K562 (cell line): Measurements from ENCODE around the gene UCHL1. TPM values are rescaled to one million over a fixed set of nuclear protein-coding genes. Genes with fewer than 3 reads are reported as not detected.

Source experiments
- BRCA1 ChIP-seq, 2 experiments: fragments of 450-650 bp in 1 of 2; sonication (generic) in 1 of 2; formaldehyde crosslinking in 1 of 2; IDR thresholded peaks; 2 replicates each; pipeline versions ENCODE4 v1.5.0 to v1.6.1; 2017 to 2020; ENCODE audit warnings: mild to moderate bottlenecking in 1 of 2, missing genetic modification reagents in 1 of 2
- CEBPG ChIP-seq, 3 experiments: fragments of 200-800 bp in 1 of 3; sonication (Bioruptor generic) in 1 of 3; sonication (generic) in 1 of 3; formaldehyde crosslinking in 1 of 3; IDR thresholded peaks in 2 of 3; conservative IDR thresholded peaks in 1 of 3; 2 replicates each; pipeline versions ENCODE4 v1.6.1 to v1.8.0; 2016 to 2022; ENCODE audit warnings: missing compliant biosample characterization in 2 of 3, missing genetic modification characterization in 2 of 3, mild to moderate bottlenecking in 1 of 3, missing genetic modification reagents in 1 of 3
- FOXK2 ChIP-seq, 2 experiments: fragments of 450-650 bp; IDR thresholded peaks in 1 of 2; conservative IDR thresholded peaks in 1 of 2; 2 replicates each; pipeline ENCODE4 v1.6.1; 2016; ENCODE audit warnings: low read depth in 2 of 2, mild to moderate bottlenecking in 1 of 2
- GTF2E2 ChIP-seq: fragments of 200-800 bp; sonication (Bioruptor generic); IDR thresholded peaks from 2 replicates; pipeline ENCODE4 v1.6.1; 2016; ENCODE audit warnings: missing genetic modification characterization, missing compliant biosample characterization
- HNRNPLL ChIP-seq: fragments of 200-400 bp; formaldehyde crosslinking; IDR thresholded peaks from 2 replicates; pipeline ENCODE4 v1.6.1; 2017; ENCODE audit warnings: low read length, low read depth, mild to moderate bottlenecking; ENCODE audit not compliant: poor library complexity, severe bottlenecking
- HSF4 ChIP-seq: fragments of 250-450 bp; sonication (Bioruptor Pico); IDR thresholded peaks from 2 replicates; pipeline ENCODE4 v2.1.2; 2022; ENCODE audit warnings: mild to moderate bottlenecking, moderate library complexity, borderline replicate concordance
- LARP7 ChIP-seq: fragments of 450-650 bp; IDR thresholded peaks from 2 replicates; pipeline ENCODE4 v1.6.1; 2016
- NFIC ChIP-seq: fragments of 450-650 bp; IDR thresholded peaks from 2 replicates; pipeline ENCODE4 v1.6.1; 2017; ENCODE audit warnings: mild to moderate bottlenecking, inconsistent platforms
- NR2C2 ChIP-seq, 2 experiments: fragments of 200-800 bp in 1 of 2; sonication (Bioruptor generic) in 1 of 2; sonication (generic) in 1 of 2; formaldehyde crosslinking in 1 of 2; IDR thresholded peaks; 2 replicates each; pipeline versions ENCODE4 v1.6.1 to v1.8.0; 2016 to 2022; ENCODE audit warnings: mild to moderate bottlenecking in 1 of 2, missing compliant biosample characterization in 1 of 2, missing genetic modification characterization in 1 of 2, missing genetic modification reagents in 1 of 2
- RBFOX2 ChIP-seq: fragments of 200-400 bp; formaldehyde crosslinking; IDR thresholded peaks from 2 replicates; pipeline ENCODE4 v1.6.1; 2017; ENCODE audit warnings: low read depth, mild to moderate bottlenecking, low read length, moderate library complexity
- RBM15 ChIP-seq: fragments of 200-400 bp; formaldehyde crosslinking; IDR thresholded peaks from 2 replicates; pipeline ENCODE4 v1.6.1; 2018; ENCODE audit warnings: mild to moderate bottlenecking, low read length, moderate library complexity; ENCODE audit not compliant: insufficient read depth
- SAFB ChIP-seq: fragments of 200-400 bp; formaldehyde crosslinking; IDR thresholded peaks from 2 replicates; pipeline ENCODE4 v1.6.1; 2017; ENCODE audit warnings: low read depth, low read length, borderline replicate concordance
- TCF3 ChIP-seq: sonication (generic); formaldehyde crosslinking; IDR thresholded peaks from 2 replicates; pipeline ENCODE4 v1.4.0; 2020; ENCODE audit warnings: mild to moderate bottlenecking, missing genetic modification reagents
- TRIM24 ChIP-seq, 2 experiments: fragments of 450-650 bp; IDR thresholded peaks; 2 replicates each; pipeline ENCODE4 v1.6.1; 2016
- WHSC1 ChIP-seq: IDR thresholded peaks from one replicate; pipeline ENCODE4 v1.6.1; 2012; ENCODE audit warnings: low read length, control low read depth, inconsistent platforms
- ZNF133 ChIP-seq: fragments of 250-450 bp; sonication (Bioruptor Pico); IDR thresholded peaks from 2 replicates; pipeline ENCODE4 v1.4.0; 2020; ENCODE audit warnings: mild to moderate bottlenecking
- ZNF3 ChIP-seq: fragments of 250-450 bp; sonication (Bioruptor Pico); IDR thresholded peaks from 2 replicates; pipeline ENCODE4 v1.5.0; 2021; ENCODE audit warnings: mild to moderate bottlenecking, moderate library complexity
- ZNF707 ChIP-seq: fragments of 250-450 bp; sonication (Bioruptor Pico); conservative IDR thresholded peaks from 2 replicates; pipeline ENCODE4 v1.8.0; 2022; ENCODE audit warnings: inconsistent platforms, mild to moderate bottlenecking, moderate library complexity
- ZSCAN32 ChIP-seq: fragments of 450-650 bp; formaldehyde crosslinking; IDR thresholded peaks from 2 replicates; pipeline ENCODE4 v1.4.0; 2020; ENCODE audit warnings: mild to moderate bottlenecking, moderate library complexity
- polyA plus RNA-seq, 8 experiments: library from polyadenylated mRNA; depleted of rRNA in 4 of 8; stranded (reverse) in 5 of 8; unstranded in 3 of 8; fragments of >200 nt; fragmentation: Nextera tagmentation in 2 of 8; fragmentation: Illumina TruSeq in 1 of 8; extraction: Ambion mirVana in 2 of 8; extraction: Trizol in 1 of 8; gene quantifications; 2 replicates each; pipeline versions ENCODE4 v1.2.1 to v1.2.3, GENCODE V29; 2011 to 2014; ENCODE audit warnings: inconsistent platforms in 1 of 8, missing spikeins in 1 of 8
- total RNA-seq, 7 experiments: library from RNA; depleted of rRNA in 6 of 7; stranded (reverse); fragments of >200 nt in 6 of 7; fragmentation: Illumina TruSeq in 2 of 7; extraction: Trizol in 2 of 7; gene quantifications; 2 replicates each; pipeline versions ENCODE4 v1.2.1 to v1.2.3, GENCODE V29; 2011 to 2021; ENCODE audit warnings: low replicate concordance in 1 of 7
- TF ChIP-seq, protein P1 (sequence below): fragments of 450-650 bp; formaldehyde crosslinking; IDR thresholded peaks from 2 replicates; pipeline ENCODE4 v1.4.0; 2020; ENCODE audit warnings: mild to moderate bottlenecking
- TF ChIP-seq, protein P2 (sequence below): fragments of 450-650 bp; IDR thresholded peaks from 2 replicates; pipeline ENCODE4 v1.6.1; 2016; ENCODE audit warnings: antibody characterized with exemption
- TF ChIP-seq, protein P3 (sequence below), 3 experiments: fragments of 200-800 bp in 1 of 3; sonication (Bioruptor generic) in 1 of 3; sonication (generic) in 1 of 3; formaldehyde crosslinking in 1 of 3; IDR thresholded peaks; 2 replicates each; pipeline versions ENCODE4 v1.6.1 to v1.8.0; 2016 to 2022; ENCODE audit warnings: mild to moderate bottlenecking in 2 of 3, missing compliant biosample characterization in 2 of 3, missing genetic modification characterization in 2 of 3, missing genetic modification reagents in 1 of 3

The UCHL1 gene
- total and polyA plus RNA-seq, 9 of the 15 experiments (the other 6 are each of a cell fraction or from before 2014, with no cell fraction given) = 0.42 TPM; not detected in 8

DNA sequence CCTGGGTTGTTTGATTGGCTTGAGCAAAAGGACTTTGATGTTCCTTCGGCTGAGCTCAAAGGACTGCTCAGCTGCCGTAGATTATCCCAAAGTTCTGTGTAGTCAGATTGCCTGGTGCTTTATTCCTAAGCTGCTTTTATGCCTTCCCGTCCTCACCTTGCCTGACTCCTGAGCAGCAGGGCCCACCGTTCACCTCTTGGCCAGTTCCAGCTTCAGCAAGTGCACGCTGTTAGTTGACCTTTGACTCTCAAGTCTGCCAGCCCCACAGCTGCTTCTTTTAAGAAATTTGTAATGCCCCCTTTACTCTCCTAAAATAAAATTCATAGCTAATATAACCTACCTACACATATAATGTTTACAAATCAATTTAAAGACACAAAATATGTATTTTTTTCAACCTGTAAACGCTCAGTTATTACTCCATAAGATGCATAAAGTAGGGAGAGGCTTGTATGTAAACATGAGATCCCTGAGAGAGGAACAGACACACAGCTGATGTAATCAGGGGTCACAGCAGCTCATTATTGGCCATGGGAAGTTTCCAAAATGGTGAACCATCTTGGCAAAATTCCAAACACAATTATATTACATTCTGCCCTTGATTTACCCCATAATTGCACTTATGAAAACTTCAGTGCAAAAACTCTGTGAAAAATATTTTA lies 28.6 kb downstream of the UCHL1 start (continued):
- TF ChIP-seq RBM15 (no peak), TCF3 (CRISPR knock-in tag) (no peak), ZSCAN32 (CRISPR knock-in tag) (no peak), FOXK2 (conservative IDR thresholded peaks at IDR 0.05 in 1 of 2, IDR thresholded peaks at IDR 0.05 in 1 of 2; ENCODE audit: low read depth in 2 of 2) (peak in 1 of 2 experiments; percentile 33; a peak in 1 of 4 replicates), HSF4 (CRISPR knock-in tag) (no peak), ZNF707 (CRISPR knock-in tag) (no peak), ZNF133 (CRISPR knock-in tag) (no peak), NFIC (peak; percentile 39; the same call in 1 of the 2 replicates), WHSC1 (no peak), ZNF3 (CRISPR knock-in tag) (no peak), LARP7 (no peak), TRIM24 (IDR thresholded peaks at IDR 0.05) (no peak), GTF2E2 (tag) (no peak), CEBPG (CRISPR knock-in tag; IDR thresholded peaks at IDR 0.05) (no peak), CEBPG (tag; conservative IDR thresholded peaks at IDR 0.05 in 1 of 2, IDR thresholded peaks at IDR 0.05 in 1 of 2) (peak in 1 of 2 experiments; percentile 79; a peak in 2 of 4 replicates), NR2C2 (CRISPR knock-in tag; IDR thresholded peaks at IDR 0.05) (no peak), NR2C2 (tag; IDR thresholded peaks at IDR 0.05) (peak; percentile 80), BRCA1 (IDR thresholded peaks at IDR 0.05) (no peak), BRCA1 (CRISPR knock-in tag; IDR thresholded peaks at IDR 0.05) (no peak), RBFOX2 (no peak), SAFB (no peak), HNRNPLL (no peak)
- TF ChIP-seq, protein P1, sequence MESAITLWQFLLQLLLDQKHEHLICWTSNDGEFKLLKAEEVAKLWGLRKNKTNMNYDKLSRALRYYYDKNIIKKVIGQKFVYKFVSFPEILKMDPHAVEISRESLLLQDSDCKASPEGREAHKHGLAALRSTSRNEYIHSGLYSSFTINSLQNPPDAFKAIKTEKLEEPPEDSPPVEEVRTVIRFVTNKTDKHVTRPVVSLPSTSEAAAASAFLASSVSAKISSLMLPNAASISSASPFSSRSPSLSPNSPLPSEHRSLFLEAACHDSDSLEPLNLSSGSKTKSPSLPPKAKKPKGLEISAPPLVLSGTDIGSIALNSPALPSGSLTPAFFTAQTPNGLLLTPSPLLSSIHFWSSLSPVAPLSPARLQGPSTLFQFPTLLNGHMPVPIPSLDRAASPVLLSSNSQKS (CRISPR knock-in tag) = no peak
- TF ChIP-seq, protein P2, sequence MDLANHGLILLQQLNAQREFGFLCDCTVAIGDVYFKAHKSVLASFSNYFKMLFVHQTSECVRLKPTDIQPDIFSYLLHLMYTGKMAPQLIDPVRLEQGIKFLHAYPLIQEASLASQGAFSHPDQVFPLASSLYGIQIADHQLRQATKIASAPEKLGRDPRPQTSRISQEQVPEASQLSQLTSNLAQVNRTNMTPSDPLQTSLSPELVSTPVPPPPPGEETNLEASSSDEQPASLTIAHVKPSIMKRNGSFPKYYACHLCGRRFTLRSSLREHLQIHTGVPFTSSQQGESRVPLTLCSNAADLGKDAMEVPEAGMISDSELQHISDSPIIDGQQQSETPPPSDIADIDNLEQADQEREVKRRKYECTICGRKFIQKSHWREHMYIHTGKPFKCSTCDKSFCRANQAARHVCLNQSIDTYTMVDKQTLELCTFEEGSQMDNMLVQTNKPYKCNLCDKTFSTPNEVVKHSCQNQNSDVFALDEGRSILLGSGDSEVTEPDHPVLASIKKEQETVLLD = no peak
- TF ChIP-seq, protein P3, sequence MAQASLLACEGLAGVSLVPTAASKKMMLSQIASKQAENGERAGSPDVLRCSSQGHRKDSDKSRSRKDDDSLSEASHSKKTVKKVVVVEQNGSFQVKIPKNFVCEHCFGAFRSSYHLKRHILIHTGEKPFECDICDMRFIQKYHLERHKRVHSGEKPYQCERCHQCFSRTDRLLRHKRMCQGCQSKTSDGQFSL (CRISPR knock-in tag; IDR thresholded peaks at IDR 0.05) = no peak
- TF ChIP-seq, protein P3 (tag; IDR thresholded peaks at IDR 0.05) = no peak
